RWPE2 (cell line): Measurements from ENCODE around the gene KCNIP1.

Experiments
- ATAC-seq: fragments of 200-7000 bp; cut with Tn5 transposase; 3 replicates; pipeline ENCODE4 v1.9.1; 2021; ENCODE audit warnings: low read depth
- DNase-seq: peaks from one replicate; pipeline ENCODE4 v3.0.0-alpha.2; 2020; ENCODE audit warnings: low spot score
- H3K27ac ChIP-seq: fragments of 450-650 bp; 2 replicates; pipeline ENCODE4 v1.5.1; 2017; ENCODE audit warnings: mild to moderate bottlenecking; ENCODE audit not compliant: poor library complexity, severe bottlenecking
- H3K27me3 ChIP-seq: fragments of 250-450 bp; sonication (Bioruptor Pico); 2 replicates; pipeline ENCODE4 v1.5.1; 2021; ENCODE audit warnings: mild to moderate bottlenecking, moderate library complexity; ENCODE audit not compliant: insufficient read depth, poor library complexity, severe bottlenecking
- H3K36me3 ChIP-seq: fragments of 250-450 bp; sonication (Bioruptor Pico); 2 replicates; pipeline ENCODE4 v1.5.1; 2020; ENCODE audit warnings: low read depth, mild to moderate bottlenecking, moderate library complexity
- H3K4me1 ChIP-seq: fragments of 250-450 bp; sonication (Bioruptor Pico); 2 replicates; pipeline ENCODE4 v1.5.1; 2021; ENCODE audit warnings: mild to moderate bottlenecking, moderate library complexity; ENCODE audit not compliant: insufficient read depth, poor library complexity, severe bottlenecking
- H3K4me3 ChIP-seq: fragments of 250-450 bp; sonication (Bioruptor Pico); 2 replicates; pipeline ENCODE4 v1.5.1; 2021; ENCODE audit warnings: mild to moderate bottlenecking, moderate library complexity; ENCODE audit not compliant: severe bottlenecking
- H3K9me3 ChIP-seq: fragments of 250-450 bp; sonication (Bioruptor Pico); 2 replicates; pipeline ENCODE4 v1.5.1; 2021; ENCODE audit warnings: mild to moderate bottlenecking, moderate library complexity; ENCODE audit not compliant: severe bottlenecking
- TF ChIP-seq, protein P1 (sequence below): fragments of 450-650 bp; IDR thresholded peaks from one replicate; pipeline ENCODE4 v1.5.1; 2017; ENCODE audit warnings: mild to moderate bottlenecking, moderate library complexity; ENCODE audit not compliant: poor library complexity, severe bottlenecking

Gene KCNIP1

DNA sequence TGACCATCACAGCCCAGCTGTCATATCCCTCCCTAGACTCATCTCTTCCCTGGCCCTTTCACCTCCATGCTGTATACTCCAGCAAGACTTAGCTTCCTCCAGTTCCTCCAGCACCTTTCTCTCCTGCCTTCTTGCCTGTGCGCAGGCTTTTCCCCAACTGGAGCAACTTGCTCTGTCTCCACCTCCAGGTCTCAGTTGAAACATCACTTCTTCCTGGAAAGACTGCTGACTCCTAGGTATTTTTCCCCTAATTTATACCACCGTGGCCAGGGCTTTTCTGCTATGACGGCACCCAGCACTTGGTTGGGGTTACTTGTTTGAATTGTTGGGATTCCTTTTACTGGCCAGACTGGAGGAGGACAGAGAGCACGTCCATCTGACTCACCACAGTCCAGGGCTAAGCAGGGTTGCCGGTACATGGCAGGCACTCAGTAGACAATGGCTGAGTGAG lies 67.5 kb downstream of the KCNIP1 start:
- no peaks in the 10 kb centered on the region for H3K36me3 ChIP-seq
- no peak overlapping the region for H3K4me3 ChIP-seq
- H3K9me3 ChIP-seq = no peaks in the 10 kb centered on the region
- peaks cover 20% of the 10 kb centered on the region for H3K27me3 ChIP-seq
- peak; percentile 72 for ATAC-seq
- H3K4me1 ChIP-seq = peaks cover 10% of the 10 kb centered on the region
- H3K27ac ChIP-seq = no peak overlapping the region
- TF ChIP-seq, protein P1, sequence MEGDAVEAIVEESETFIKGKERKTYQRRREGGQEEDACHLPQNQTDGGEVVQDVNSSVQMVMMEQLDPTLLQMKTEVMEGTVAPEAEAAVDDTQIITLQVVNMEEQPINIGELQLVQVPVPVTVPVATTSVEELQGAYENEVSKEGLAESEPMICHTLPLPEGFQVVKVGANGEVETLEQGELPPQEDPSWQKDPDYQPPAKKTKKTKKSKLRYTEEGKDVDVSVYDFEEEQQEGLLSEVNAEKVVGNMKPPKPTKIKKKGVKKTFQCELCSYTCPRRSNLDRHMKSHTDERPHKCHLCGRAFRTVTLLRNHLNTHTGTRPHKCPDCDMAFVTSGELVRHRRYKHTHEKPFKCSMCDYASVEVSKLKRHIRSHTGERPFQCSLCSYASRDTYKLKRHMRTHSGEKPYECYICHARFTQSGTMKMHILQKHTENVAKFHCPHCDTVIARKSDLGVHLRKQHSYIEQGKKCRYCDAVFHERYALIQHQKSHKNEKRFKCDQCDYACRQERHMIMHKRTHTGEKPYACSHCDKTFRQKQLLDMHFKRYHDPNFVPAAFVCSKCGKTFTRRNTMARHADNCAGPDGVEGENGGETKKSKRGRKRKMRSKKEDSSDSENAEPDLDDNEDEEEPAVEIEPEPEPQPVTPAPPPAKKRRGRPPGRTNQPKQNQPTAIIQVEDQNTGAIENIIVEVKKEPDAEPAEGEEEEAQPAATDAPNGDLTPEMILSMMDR = peak; percentile 7
- no peak for DNase-seq

DNA sequence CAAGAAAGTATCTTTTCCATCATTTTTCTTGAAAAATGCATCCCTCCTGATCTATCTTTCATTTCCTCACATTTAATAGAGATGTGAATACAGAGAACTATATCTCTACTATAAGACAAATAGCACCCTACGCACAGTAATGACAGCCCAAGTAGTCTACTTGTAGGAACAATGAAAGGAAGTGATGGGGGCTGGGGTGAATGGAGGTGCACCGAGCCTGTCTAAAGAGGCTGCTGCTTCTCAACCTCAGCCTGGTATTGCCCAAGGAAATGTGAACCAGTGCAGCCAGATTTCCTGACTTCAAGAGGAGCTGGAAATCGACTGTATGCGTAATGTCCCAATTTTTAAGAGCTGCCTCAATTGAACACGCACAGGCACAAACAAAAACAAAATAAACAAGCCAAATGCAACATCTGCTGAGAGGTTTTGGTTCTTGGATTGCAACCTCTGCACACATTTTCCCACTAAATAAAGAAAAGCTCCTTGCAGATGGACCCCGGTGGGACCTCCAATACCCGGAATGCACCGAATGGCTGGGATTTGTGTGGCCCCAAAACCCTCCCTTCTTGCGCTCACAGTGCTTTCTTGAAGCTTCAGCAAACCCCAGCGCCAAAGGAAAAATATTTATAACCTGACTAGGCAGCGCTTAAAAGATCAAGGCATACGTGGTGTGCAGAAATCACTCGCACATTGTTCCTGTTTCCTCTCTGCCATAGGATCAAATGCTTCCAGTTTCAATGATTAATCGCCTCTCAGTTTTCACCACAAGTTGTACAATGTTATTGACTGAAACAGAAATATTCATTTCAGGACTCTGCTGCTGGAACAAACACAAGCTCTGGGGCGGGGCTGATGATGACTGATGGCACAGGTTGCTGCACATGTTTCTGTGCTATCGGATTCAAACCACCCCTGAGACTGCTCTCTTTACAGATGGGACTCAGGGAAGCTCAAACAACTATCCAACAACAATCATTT lies 68.3 kb downstream of the KCNIP1 start:
- Histone ChIP-seq H3K4me3 (no peak overlapping the region), H3K27me3 (peaks cover 21% of the 10 kb centered on the region), H3K9me3 (no peaks in the 10 kb centered on the region), H3K27ac (no peak overlapping the region), H3K36me3 (no peaks in the 10 kb centered on the region), H3K4me1 (peaks cover 10% of the 10 kb centered on the region)
- ATAC-seq (peak; percentile 74), DNase-seq (peak; percentile 59)
- TF ChIP-seq, protein P1 = no peak

DNA sequence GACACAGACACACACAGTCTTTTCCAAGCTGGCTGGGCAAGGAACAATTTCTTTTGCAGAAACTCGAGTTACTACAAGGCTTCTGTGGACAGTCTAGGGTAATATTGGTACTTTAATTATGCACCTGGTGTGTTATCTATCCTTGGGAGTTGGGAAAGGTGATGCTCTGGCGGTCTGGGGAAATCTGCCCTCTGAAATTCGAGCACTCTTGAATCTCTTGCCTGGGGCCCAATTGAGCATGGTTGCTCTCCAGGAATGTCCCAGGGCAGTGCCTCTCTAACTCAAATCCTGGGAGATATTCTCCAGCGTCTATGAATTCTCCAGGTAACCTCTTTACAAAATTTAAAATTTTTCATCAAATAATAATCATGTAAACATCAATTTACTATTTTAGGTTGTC lies 69.3 kb downstream of the KCNIP1 start:
- no peaks in the 10 kb centered on the region for H3K36me3 ChIP-seq
- H3K27me3 ChIP-seq = peaks cover 29% of the 10 kb centered on the region
- peaks cover 10% of the 10 kb centered on the region for H3K4me1 ChIP-seq
- no peak overlapping the region for H3K27ac ChIP-seq
- H3K9me3 ChIP-seq = no peaks in the 10 kb centered on the region
- ATAC-seq (no peak), DNase-seq (no peak)
- no peak overlapping the region for H3K4me3 ChIP-seq
- TF ChIP-seq, protein P1 = no peak

DNA sequence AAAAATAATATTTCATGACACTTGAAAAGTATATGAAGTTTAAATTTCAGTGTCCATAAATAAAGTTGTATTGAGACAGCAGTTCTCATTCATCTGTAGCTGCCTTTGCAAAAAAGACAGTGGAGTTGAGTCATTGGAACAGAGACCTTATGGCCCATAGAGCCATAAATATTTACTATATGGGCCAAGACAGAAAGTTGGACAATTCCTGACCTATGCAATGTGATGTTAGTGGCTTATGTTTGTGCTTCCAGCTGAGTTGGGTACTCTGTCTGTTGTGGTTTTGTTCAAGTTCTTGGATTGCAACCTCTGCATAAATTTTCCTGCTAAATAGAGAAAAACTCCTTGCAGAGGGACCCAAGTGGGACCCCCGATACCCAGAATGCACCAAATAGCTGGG lies 69.8 kb downstream of the KCNIP1 start:
- Histone ChIP-seq H3K4me3 (no peak overlapping the region), H3K9me3 (no peaks in the 10 kb centered on the region), H3K36me3 (no peaks in the 10 kb centered on the region), H3K4me1 (peaks cover 10% of the 10 kb centered on the region), H3K27ac (no peak overlapping the region), H3K27me3 (peaks cover 29% of the 10 kb centered on the region)
- DNase-seq (no peak), ATAC-seq (no peak)
- TF ChIP-seq, protein P1 = no peak
